Skeletal muscle satellite cell (primary cell): ENCODE measurements around the gene SEC23A.
"Not testable (repeated sequence)": the region's sequence is repeated elsewhere in the genome, so short reads cannot be mapped to it uniquely, and the experiment has no call there.

Experiments
- H3K27me3 ChIP-seq: 2 replicates; pipeline ENCODE4 v1.7.0; 2013; ENCODE audit warnings: low read length; ENCODE audit not compliant: control insufficient read depth, insufficient read depth
- H3K36me3 ChIP-seq: 2 replicates; pipeline ENCODE4 v1.7.0; 2013; ENCODE audit warnings: mild to moderate bottlenecking, control low read depth, low read length; ENCODE audit not compliant: insufficient read depth
- H3K4me1 ChIP-seq: 2 replicates; pipeline ENCODE4 v1.7.0; 2013; ENCODE audit warnings: low read length; ENCODE audit not compliant: control insufficient read depth, insufficient read depth
- H3K4me2 ChIP-seq: 2 replicates; pipeline ENCODE4 v1.7.0; 2013; ENCODE audit warnings: mild to moderate bottlenecking, low read length
- H3K4me3 ChIP-seq: 2 replicates; pipeline ENCODE4 v1.7.0; 2013; ENCODE audit warnings: low read length
- H3K9ac ChIP-seq: 2 replicates; pipeline ENCODE4 v1.7.0; 2013; ENCODE audit warnings: mild to moderate bottlenecking, low read depth, low read length, moderate library complexity
- H3K9me3 ChIP-seq: replicated peaks from 2 replicates; pipeline ENCODE4 v1.7.0; 2013; ENCODE audit warnings: mild to moderate bottlenecking, control low read depth, low read length

The SEC23A gene

GRCh38 chr14:39045889-39046288 lies 57.1 kb downstream of the SEC23A start:
- not testable (repeated sequence) for H3K4me1 ChIP-seq, H3K27me3 ChIP-seq, H3K4me2 ChIP-seq, H3K9ac ChIP-seq, H3K4me3 ChIP-seq, H3K9me3 ChIP-seq
- H3K36me3 ChIP-seq, result peaks cover 76% of the 10 kb centered on the region

GRCh38 chr14:39043352-39043943 lies 59.6 kb downstream of the SEC23A start:
- Histone ChIP-seq H3K9me3 (no peaks in the 10 kb centered on the region), H3K36me3 (peaks cover 88% of the 10 kb centered on the region), H3K9ac (no peak overlapping the region), H3K4me1 (no peaks in the 10 kb centered on the region), H3K4me3 (no peak overlapping the region), H3K27me3 (no peaks in the 10 kb centered on the region), H3K4me2 (no peak overlapping the region)

GRCh38 chr14:39040529-39040928 lies 62.5 kb downstream of the SEC23A start:
- H3K4me3 ChIP-seq, result no peak overlapping the region
- H3K27me3 ChIP-seq, result no peaks in the 10 kb centered on the region
- no peaks in the 10 kb centered on the region for H3K9me3 ChIP-seq
- H3K4me2 ChIP-seq, result no peak overlapping the region
- H3K4me1 ChIP-seq, result no peaks in the 10 kb centered on the region
- peaks cover 78% of the 10 kb centered on the region for H3K36me3 ChIP-seq
- no peak overlapping the region for H3K9ac ChIP-seq

GRCh38 chr14:39038542-39038941 lies 64.5 kb downstream of the SEC23A start:
- H3K4me2 ChIP-seq, result no peak overlapping the region
- no peaks in the 10 kb centered on the region for H3K9me3 ChIP-seq
- H3K9ac ChIP-seq, result no peak overlapping the region
- H3K27me3 ChIP-seq, result no peaks in the 10 kb centered on the region
- peaks cover 60% of the 10 kb centered on the region for H3K36me3 ChIP-seq
- no peak overlapping the region for H3K4me3 ChIP-seq
- H3K4me1 ChIP-seq, result no peaks in the 10 kb centered on the region

GRCh38 chr14:39036760-39037159 lies 66.3 kb downstream of the SEC23A start:
- Histone ChIP-seq H3K9me3 (no peaks in the 10 kb centered on the region), H3K4me2 (no peak overlapping the region), H3K9ac (no peak overlapping the region), H3K36me3 (peaks cover 62% of the 10 kb centered on the region), H3K27me3 (no peaks in the 10 kb centered on the region), H3K4me1 (no peaks in the 10 kb centered on the region), H3K4me3 (no peak overlapping the region)

GRCh38 chr14:39035336-39035735 lies 67.7 kb downstream of the SEC23A start:
- H3K36me3 ChIP-seq, result peaks cover 63% of the 10 kb centered on the region
- H3K9me3 ChIP-seq, result no peaks in the 10 kb centered on the region
- H3K9ac ChIP-seq, result no peak overlapping the region
- H3K4me1 ChIP-seq, result no peaks in the 10 kb centered on the region
- H3K27me3 ChIP-seq, result no peaks in the 10 kb centered on the region
- no peak overlapping the region for H3K4me2 ChIP-seq
- no peak overlapping the region for H3K4me3 ChIP-seq

- H3K36me3 ChIP-seq, result peaks cover 63% of the 10 kb centered on the region
- no peaks in the 10 kb centered on the region for H3K9me3 ChIP-seq
- no peaks in the 10 kb centered on the region for H3K27me3 ChIP-seq
- no peak overlapping the region for H3K4me2 ChIP-seq
- no peak overlapping the region for H3K9ac ChIP-seq
- H3K4me1 ChIP-seq, result no peaks in the 10 kb centered on the region
- no peak overlapping the region for H3K4me3 ChIP-seq
Observed at GRCh38 chr14:39034481-39035296, 68.3 kb downstream of the SEC23A start.

- no peak overlapping the region for H3K4me2 ChIP-seq
- no peaks in the 10 kb centered on the region for H3K27me3 ChIP-seq
- no peaks in the 10 kb centered on the region for H3K4me1 ChIP-seq
- H3K9me3 ChIP-seq, result no peaks in the 10 kb centered on the region
- H3K9ac ChIP-seq, result no peak overlapping the region
- peaks cover 60% of the 10 kb centered on the region for H3K36me3 ChIP-seq
- no peak overlapping the region for H3K4me3 ChIP-seq
Observed at GRCh38 chr14:39033371-39033770, 69.7 kb downstream of the SEC23A start.

GRCh38 chr14:39030209-39030608 lies 72.8 kb downstream of the SEC23A start:
- no peak overlapping the region for H3K4me2 ChIP-seq
- H3K9me3 ChIP-seq, result no peaks in the 10 kb centered on the region
- peaks cover 51% of the 10 kb centered on the region for H3K36me3 ChIP-seq

GRCh38 chr14:39029789-39030188 lies 73.2 kb downstream of the SEC23A start:
- H3K4me1 ChIP-seq, result peaks cover 10% of the 10 kb centered on the region
- H3K9ac ChIP-seq, result no peak overlapping the region
- H3K4me3 ChIP-seq, result no peak overlapping the region
- H3K9me3 ChIP-seq, result no peaks in the 10 kb centered on the region
- peaks cover 51% of the 10 kb centered on the region for H3K36me3 ChIP-seq
- H3K4me2 ChIP-seq, result no peak overlapping the region
- no peaks in the 10 kb centered on the region for H3K27me3 ChIP-seq

More at GRCh38 chr14:39030209-39030608, 72.8 kb downstream of the SEC23A start:
- no peak overlapping the region for H3K4me3 ChIP-seq
- H3K9ac ChIP-seq, result no peak overlapping the region
- H3K4me1 ChIP-seq, result peaks cover 10% of the 10 kb centered on the region
- H3K27me3 ChIP-seq, result no peaks in the 10 kb centered on the region

- H3K4me1 ChIP-seq, result peaks cover 10% of the 10 kb centered on the region
- H3K9ac ChIP-seq, result no peak overlapping the region
- H3K4me2 ChIP-seq, result no peak overlapping the region
- no peak overlapping the region for H3K4me3 ChIP-seq
- no peaks in the 10 kb centered on the region for H3K27me3 ChIP-seq
- H3K9me3 ChIP-seq, result no peaks in the 10 kb centered on the region
- peaks cover 51% of the 10 kb centered on the region for H3K36me3 ChIP-seq
Observed at GRCh38 chr14:39028620-39029019, 74.4 kb downstream of the SEC23A start.
